ENCODE measurements around the gene OPRPN.

Gene OPRPN

DNA sequence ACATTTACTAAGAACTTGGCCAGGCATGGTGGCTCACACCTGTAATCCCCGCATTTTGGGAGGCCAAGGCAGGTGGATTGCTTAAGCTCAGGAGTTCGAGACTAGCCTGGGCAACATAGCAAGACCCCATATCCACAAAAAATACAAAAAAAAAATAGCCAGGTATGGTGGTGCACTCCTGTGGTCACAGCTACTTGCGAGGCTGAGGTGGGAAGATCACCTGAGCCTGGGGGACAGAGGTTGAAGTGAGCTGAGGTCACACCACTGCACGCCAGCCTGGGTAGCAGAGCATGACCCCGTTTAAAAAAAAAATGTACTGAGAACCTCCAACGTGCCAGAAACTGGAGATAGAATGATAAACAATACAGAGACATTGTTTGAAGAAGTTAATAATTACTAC is 8.0 kb downstream of the OPRPN start:
- H3K36me3 ChIP-seq (ENCODE audit: insufficient read depth, insufficient read length, low read length), result no peaks in the 10 kb centered on the region
- TF ChIP-seq YY1 (IDR thresholded peaks at IDR 0.05; ENCODE audit: insufficient read depth, insufficient read length), result no peak
- no peak for TF ChIP-seq ZNF274 (IDR thresholded peaks at IDR 0.05; ENCODE audit: low read depth, low read length)
- no peak for TF ChIP-seq SUZ12 (IDR thresholded peaks at IDR 0.05; ENCODE audit: extremely low read depth, insufficient read depth, insufficient read length)
- no peak overlapping the region for H3K4me3 ChIP-seq (ENCODE audit: insufficient read length, low read depth)
- H3K9ac ChIP-seq (ENCODE audit: insufficient read length, low read depth), result no peak overlapping the region
- no peaks in the 10 kb centered on the region for H3K9me3 ChIP-seq (ENCODE audit: insufficient read depth, low read length)
- H3K27me3 ChIP-seq (ENCODE audit: insufficient read depth, insufficient read length), result no peaks in the 10 kb centered on the region
- H3K4me1 ChIP-seq (ENCODE audit: insufficient read depth, insufficient read length), result no peaks in the 10 kb centered on the region
- DNase-seq (ENCODE audit: low read depth, low spot score), result no peak

DNA sequence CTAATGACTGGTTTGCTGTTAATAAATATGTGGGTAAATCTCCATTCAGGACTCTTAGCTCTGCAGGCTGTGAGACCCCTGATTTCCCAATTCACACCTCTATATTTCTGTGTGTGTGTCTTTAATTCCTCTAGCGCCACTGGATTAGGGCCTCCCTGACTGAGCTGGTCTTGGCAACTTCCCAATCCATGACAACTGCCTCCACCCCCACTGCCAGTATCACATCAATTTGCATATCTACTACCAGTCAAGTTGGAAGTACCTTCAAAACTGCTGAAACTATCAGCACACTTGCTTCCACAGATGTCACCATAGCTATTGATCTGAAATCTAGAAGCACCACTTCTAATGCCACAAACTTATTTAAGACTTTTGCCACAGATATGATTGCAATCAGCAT is 27.6 kb downstream of the OPRPN start:
- no peak for DNase-seq (ENCODE audit: low read depth, low spot score)
- Histone ChIP-seq H3K4me3 (ENCODE audit: insufficient read length, low read depth) (no peak overlapping the region), H3K4me1 (ENCODE audit: insufficient read depth, insufficient read length) (no peaks in the 10 kb centered on the region), H3K9me3 (ENCODE audit: insufficient read depth, low read length) (no peaks in the 10 kb centered on the region), H3K27me3 (ENCODE audit: insufficient read depth, insufficient read length) (no peaks in the 10 kb centered on the region), H3K9ac (ENCODE audit: insufficient read length, low read depth) (no peak overlapping the region), H3K36me3 (ENCODE audit: insufficient read depth, insufficient read length, low read length) (no peaks in the 10 kb centered on the region)
- TF ChIP-seq ZNF274 (IDR thresholded peaks at IDR 0.05; ENCODE audit: low read depth, low read length) (no peak), SUZ12 (IDR thresholded peaks at IDR 0.05; ENCODE audit: extremely low read depth, insufficient read depth, insufficient read length) (no peak), YY1 (IDR thresholded peaks at IDR 0.05; ENCODE audit: insufficient read depth, insufficient read length) (no peak)

DNA sequence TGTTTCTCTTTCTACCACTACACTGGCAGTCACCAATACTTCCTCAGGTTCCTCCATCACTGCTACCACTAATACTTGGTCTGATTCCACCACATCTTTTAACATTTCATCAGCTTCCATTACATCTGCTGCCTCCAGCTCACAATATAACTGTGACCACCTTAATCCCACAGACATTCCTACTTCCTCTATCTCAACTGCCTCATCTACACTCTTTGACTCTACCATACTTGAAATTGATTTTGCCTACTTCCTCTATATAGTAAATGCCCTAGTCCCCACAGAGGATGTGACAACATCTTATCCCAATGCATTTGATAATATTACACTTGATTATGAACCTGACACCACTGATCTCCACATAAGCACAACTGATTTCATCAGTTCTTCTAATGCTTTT is 29.0 kb downstream of the OPRPN start:
- TF ChIP-seq SUZ12 (IDR thresholded peaks at IDR 0.05; ENCODE audit: extremely low read depth, insufficient read depth, insufficient read length) (no peak), ZNF274 (IDR thresholded peaks at IDR 0.05; ENCODE audit: low read depth, low read length) (no peak), YY1 (IDR thresholded peaks at IDR 0.05; ENCODE audit: insufficient read depth, insufficient read length) (no peak)
- DNase-seq (ENCODE audit: low read depth, low spot score), result no peak

DNA sequence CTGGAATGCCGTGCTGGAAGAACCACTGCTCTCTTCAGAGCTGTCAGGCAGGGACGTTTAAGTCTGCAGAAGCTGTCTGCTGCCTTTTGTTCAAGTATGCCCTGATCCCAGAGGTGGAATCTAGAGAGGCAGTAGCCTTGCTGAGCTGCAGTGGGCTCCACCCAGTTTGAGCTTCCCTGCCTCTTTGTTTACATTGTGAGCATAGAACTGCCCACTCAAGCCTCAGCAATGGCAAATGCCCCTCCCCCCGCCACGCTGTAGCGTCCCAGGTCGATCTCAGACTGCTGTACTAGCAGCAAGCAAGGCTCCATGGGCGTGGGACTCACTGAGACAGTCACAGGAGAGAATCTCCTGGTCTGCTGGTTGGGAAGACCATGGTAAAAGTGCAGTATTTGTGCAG is 39.5 kb downstream of the OPRPN start:
- DNase-seq (ENCODE audit: low read depth, low spot score), result peak; percentile 20
- H3K9ac ChIP-seq (ENCODE audit: insufficient read length, low read depth), result no peak overlapping the region
- no peak for TF ChIP-seq SUZ12 (IDR thresholded peaks at IDR 0.05; ENCODE audit: extremely low read depth, insufficient read depth, insufficient read length)
- TF ChIP-seq ZNF274 (IDR thresholded peaks at IDR 0.05; ENCODE audit: low read depth, low read length), result no peak
- no peak for TF ChIP-seq YY1 (IDR thresholded peaks at IDR 0.05; ENCODE audit: insufficient read depth, insufficient read length)
- H3K4me1 ChIP-seq (ENCODE audit: insufficient read depth, insufficient read length), result no peaks in the 10 kb centered on the region
- no peaks in the 10 kb centered on the region for H3K36me3 ChIP-seq (ENCODE audit: insufficient read depth, insufficient read length, low read length)
- H3K9me3 ChIP-seq (ENCODE audit: insufficient read depth, low read length), result no peaks in the 10 kb centered on the region
- no peaks in the 10 kb centered on the region for H3K27me3 ChIP-seq (ENCODE audit: insufficient read depth, insufficient read length)
- H3K4me3 ChIP-seq (ENCODE audit: insufficient read length, low read depth), result peak overlapping the region; percentile 5

More for the DNA sequence above, 29.0 kb downstream of the OPRPN start:
- Histone ChIP-seq H3K4me3 (ENCODE audit: insufficient read length, low read depth) (no peak overlapping the region), H3K9me3 (ENCODE audit: insufficient read depth, low read length) (no peaks in the 10 kb centered on the region), H3K9ac (ENCODE audit: insufficient read length, low read depth) (no peak overlapping the region), H3K36me3 (ENCODE audit: insufficient read depth, insufficient read length, low read length) (no peaks in the 10 kb centered on the region), H3K4me1 (ENCODE audit: insufficient read depth, insufficient read length) (no peaks in the 10 kb centered on the region), H3K27me3 (ENCODE audit: insufficient read depth, insufficient read length) (no peaks in the 10 kb centered on the region)

DNA sequence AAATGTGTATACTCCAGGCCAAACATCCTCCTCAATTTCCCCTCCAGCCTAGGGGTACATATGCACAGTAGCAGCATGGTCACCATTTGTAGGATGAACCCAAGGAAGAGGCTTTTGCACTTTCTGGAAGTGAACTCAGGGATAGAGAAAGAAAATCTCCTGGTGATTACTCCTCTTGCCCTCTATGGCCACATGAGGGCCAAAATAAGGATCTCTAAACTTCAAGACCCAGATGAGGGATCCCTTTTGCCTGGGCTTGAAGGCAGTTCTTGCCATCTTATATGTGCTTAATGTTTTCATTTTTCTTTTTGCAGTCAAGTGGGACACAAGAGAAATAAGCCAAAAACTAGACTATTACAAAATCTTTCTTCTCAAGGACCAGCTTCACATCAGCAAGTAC is 44.7 kb downstream of the OPRPN start:
- Histone ChIP-seq H3K36me3 (ENCODE audit: insufficient read depth, insufficient read length, low read length) (no peaks in the 10 kb centered on the region), H3K9me3 (ENCODE audit: insufficient read depth, low read length) (no peaks in the 10 kb centered on the region), H3K27me3 (ENCODE audit: insufficient read depth, insufficient read length) (no peaks in the 10 kb centered on the region), H3K9ac (ENCODE audit: insufficient read length, low read depth) (no peak overlapping the region), H3K4me3 (ENCODE audit: insufficient read length, low read depth) (no peak overlapping the region), H3K4me1 (ENCODE audit: insufficient read depth, insufficient read length) (no peaks in the 10 kb centered on the region)
- TF ChIP-seq ZNF274 (IDR thresholded peaks at IDR 0.05; ENCODE audit: low read depth, low read length) (no peak), SUZ12 (IDR thresholded peaks at IDR 0.05; ENCODE audit: extremely low read depth, insufficient read depth, insufficient read length) (no peak), YY1 (IDR thresholded peaks at IDR 0.05; ENCODE audit: insufficient read depth, insufficient read length) (no peak)
- DNase-seq (ENCODE audit: low read depth, low spot score), result no peak

DNA sequence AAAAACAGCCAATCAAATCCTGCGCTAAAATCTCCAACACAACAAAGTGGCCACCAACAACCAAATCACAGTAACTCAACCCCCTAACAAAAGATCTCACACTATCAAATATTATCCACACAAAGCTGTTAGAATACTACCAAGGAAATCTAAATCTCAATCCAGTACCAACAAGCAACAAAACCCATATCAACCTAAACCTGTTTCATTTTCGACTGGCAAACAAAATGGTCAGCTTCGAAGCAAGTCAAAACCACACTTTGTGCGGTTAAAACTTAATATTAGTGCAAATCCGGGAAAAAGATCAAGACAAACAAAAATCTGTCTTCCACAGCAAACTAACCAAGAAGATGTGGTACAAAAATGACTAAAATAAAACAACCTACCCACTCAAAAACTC is 45.6 kb downstream of the OPRPN start:
- Histone ChIP-seq H3K4me3 (ENCODE audit: insufficient read length, low read depth) (no peak overlapping the region), H3K9ac (ENCODE audit: insufficient read length, low read depth) (no peak overlapping the region), H3K36me3 (ENCODE audit: insufficient read depth, insufficient read length, low read length) (no peaks in the 10 kb centered on the region), H3K4me1 (ENCODE audit: insufficient read depth, insufficient read length) (no peaks in the 10 kb centered on the region), H3K9me3 (ENCODE audit: insufficient read depth, low read length) (no peaks in the 10 kb centered on the region), H3K27me3 (ENCODE audit: insufficient read depth, insufficient read length) (no peaks in the 10 kb centered on the region)
- TF ChIP-seq SUZ12 (IDR thresholded peaks at IDR 0.05; ENCODE audit: extremely low read depth, insufficient read depth, insufficient read length) (no peak), ZNF274 (IDR thresholded peaks at IDR 0.05; ENCODE audit: low read depth, low read length) (no peak), YY1 (IDR thresholded peaks at IDR 0.05; ENCODE audit: insufficient read depth, insufficient read length) (no peak)
- no peak for DNase-seq (ENCODE audit: low read depth, low spot score)

DNA sequence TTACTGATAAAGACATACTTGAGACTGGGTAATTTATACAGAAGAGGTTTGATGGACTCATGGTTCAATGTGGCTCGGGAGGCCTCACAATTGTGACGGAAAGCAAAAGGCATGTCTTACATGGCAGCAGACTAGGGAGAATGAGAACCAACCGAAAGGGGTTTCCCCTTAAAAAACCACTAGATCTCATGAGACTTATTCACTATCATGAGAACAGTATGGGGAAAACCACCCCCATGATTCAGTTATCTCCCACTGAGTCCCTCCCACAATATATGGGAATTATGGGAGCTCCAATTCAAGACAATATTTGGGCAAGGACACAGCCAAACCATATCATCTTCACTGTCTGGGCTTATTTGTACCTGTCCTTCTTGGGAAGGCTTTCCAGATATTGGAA is 51.5 kb downstream of the OPRPN start:
- Histone ChIP-seq H3K36me3 (ENCODE audit: insufficient read depth, insufficient read length, low read length) (no peaks in the 10 kb centered on the region), H3K9me3 (ENCODE audit: insufficient read depth, low read length) (no peaks in the 10 kb centered on the region), H3K27me3 (ENCODE audit: insufficient read depth, insufficient read length) (no peaks in the 10 kb centered on the region), H3K4me1 (ENCODE audit: insufficient read depth, insufficient read length) (no peaks in the 10 kb centered on the region), H3K9ac (ENCODE audit: insufficient read length, low read depth) (no peak overlapping the region), H3K4me3 (ENCODE audit: insufficient read length, low read depth) (no peak overlapping the region)
- no peak for DNase-seq (ENCODE audit: low read depth, low spot score)
- TF ChIP-seq SUZ12 (IDR thresholded peaks at IDR 0.05; ENCODE audit: extremely low read depth, insufficient read depth, insufficient read length) (no peak), YY1 (IDR thresholded peaks at IDR 0.05; ENCODE audit: insufficient read depth, insufficient read length) (no peak), ZNF274 (IDR thresholded peaks at IDR 0.05; ENCODE audit: low read depth, low read length) (no peak)

DNA sequence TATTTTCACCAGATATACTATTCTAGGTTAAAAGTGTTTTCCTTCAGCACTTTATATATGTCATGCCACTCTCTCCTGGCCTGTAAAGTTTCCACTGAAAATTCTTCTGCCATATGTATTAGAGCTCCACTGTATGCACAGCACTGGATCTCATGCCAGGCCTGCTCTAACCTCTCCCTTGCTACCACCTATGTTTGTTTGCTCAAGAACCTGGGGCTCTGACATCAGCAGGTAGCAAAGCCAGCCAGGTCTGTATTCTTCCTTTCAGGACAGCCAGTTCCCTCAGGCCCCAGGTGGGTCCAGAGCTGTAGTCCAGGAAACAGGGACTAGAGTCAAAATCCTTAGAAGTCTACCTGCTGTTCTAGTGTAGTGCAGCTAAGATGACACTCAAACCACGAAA is 55.2 kb downstream of the OPRPN start:
- H3K4me3 ChIP-seq (ENCODE audit: insufficient read length, low read depth), result no peak overlapping the region
- no peaks in the 10 kb centered on the region for H3K4me1 ChIP-seq (ENCODE audit: insufficient read depth, insufficient read length)
- no peaks in the 10 kb centered on the region for H3K9me3 ChIP-seq (ENCODE audit: insufficient read depth, low read length)
- DNase-seq (ENCODE audit: low read depth, low spot score), result no peak
- H3K27me3 ChIP-seq (ENCODE audit: insufficient read depth, insufficient read length), result no peaks in the 10 kb centered on the region
- H3K36me3 ChIP-seq (ENCODE audit: insufficient read depth, insufficient read length, low read length), result no peaks in the 10 kb centered on the region
- TF ChIP-seq YY1 (IDR thresholded peaks at IDR 0.05; ENCODE audit: insufficient read depth, insufficient read length), result no peak
- TF ChIP-seq ZNF274 (IDR thresholded peaks at IDR 0.05; ENCODE audit: low read depth, low read length), result no peak
- TF ChIP-seq SUZ12 (IDR thresholded peaks at IDR 0.05; ENCODE audit: extremely low read depth, insufficient read depth, insufficient read length), result no peak
- no peak overlapping the region for H3K9ac ChIP-seq (ENCODE audit: insufficient read length, low read depth)

Measured in NT2/D1 (cell line).